SU-DHL-6 (cell line): ENCODE data around the gene CACNG4.

Experiments
- EZH2phosphoT487 ChIP-seq: fragments of 200-600 bp; sonication (generic), shearing (Covaris generic); conservative IDR thresholded peaks from 2 replicates; pipeline ENCODE4 v1.6.1; 2018; ENCODE audit warnings: mild to moderate bottlenecking, antibody characterized with exemption, low read length, moderate library complexity, mixed read lengths
- TF ChIP-seq, protein P1 (sequence below): fragments of 200-600 bp; sonication (generic); IDR thresholded peaks from one replicate; pipeline ENCODE4 v1.5.1; 2017; ENCODE audit warnings: antibody characterized with exemption, mild to moderate bottlenecking, low read length, moderate library complexity; ENCODE audit not compliant: insufficient read depth, poor library complexity, severe bottlenecking

DNA sequence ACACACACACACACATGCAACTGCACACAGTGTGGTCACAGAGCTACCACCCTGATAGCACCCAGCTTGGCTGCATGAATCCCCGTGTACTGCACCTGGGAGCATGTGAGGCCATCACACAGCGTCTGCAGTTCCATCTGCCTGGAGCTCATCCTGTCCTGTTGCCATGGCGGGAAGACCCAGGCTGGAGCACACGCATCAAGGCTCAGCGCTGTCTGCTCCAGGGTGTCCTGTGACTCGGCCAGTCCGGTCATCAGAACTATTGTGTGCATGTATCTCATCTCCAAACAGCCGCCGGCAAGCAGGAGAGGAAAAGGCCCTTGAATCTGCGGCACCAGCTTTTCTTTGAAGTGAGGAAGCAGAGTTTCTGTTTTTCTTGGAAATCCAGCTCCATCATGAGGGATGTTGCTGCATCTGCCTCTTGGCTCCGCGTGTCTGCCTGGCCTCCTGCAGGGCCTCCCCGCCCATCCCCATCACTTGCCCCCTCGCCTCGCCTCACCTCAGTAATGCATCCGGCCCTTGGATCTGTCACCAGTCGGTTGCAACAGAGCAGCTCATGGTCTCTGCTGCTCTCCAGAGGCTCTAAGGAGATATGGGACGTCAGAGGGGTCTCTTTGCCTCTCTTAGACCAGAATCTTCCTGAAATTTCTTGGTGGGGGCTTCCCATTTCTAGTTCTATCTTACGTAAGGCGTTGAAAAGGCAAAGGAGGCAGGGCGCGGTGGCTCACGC is 23.7 kb downstream of the CACNG4 start:
- TF ChIP-seq, protein P1, sequence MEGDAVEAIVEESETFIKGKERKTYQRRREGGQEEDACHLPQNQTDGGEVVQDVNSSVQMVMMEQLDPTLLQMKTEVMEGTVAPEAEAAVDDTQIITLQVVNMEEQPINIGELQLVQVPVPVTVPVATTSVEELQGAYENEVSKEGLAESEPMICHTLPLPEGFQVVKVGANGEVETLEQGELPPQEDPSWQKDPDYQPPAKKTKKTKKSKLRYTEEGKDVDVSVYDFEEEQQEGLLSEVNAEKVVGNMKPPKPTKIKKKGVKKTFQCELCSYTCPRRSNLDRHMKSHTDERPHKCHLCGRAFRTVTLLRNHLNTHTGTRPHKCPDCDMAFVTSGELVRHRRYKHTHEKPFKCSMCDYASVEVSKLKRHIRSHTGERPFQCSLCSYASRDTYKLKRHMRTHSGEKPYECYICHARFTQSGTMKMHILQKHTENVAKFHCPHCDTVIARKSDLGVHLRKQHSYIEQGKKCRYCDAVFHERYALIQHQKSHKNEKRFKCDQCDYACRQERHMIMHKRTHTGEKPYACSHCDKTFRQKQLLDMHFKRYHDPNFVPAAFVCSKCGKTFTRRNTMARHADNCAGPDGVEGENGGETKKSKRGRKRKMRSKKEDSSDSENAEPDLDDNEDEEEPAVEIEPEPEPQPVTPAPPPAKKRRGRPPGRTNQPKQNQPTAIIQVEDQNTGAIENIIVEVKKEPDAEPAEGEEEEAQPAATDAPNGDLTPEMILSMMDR = no peak
- TF ChIP-seq EZH2phosphoT487 = no peak
